Astrocyte (in vitro differentiated cells and primary cell): ENCODE results near the gene RPN2. TPM values are rescaled to one million over a fixed set of nuclear protein-coding genes. Genes with fewer than 3 reads are reported as not detected.

Experiments used
- DNase-seq: peaks from one replicate; pipeline ENCODE4 v3.0.0-alpha.2; 2010; ENCODE audit warnings: low read depth
- FAIRE-seq: peaks from 2 replicates; lab custom pipeline; 2011; peaks lifted over from hg19 to GRCh38; lab: Jason Lieb, UNC
- H2AFZ ChIP-seq: 2 replicates; pipeline ENCODE4 v1.6.0; 2012; ENCODE audit warnings: low read depth, low read length, inconsistent platforms
- H3K27ac ChIP-seq: 2 replicates; pipeline ENCODE4 v1.5.1; 2011; ENCODE audit warnings: low read depth, low read length, inconsistent platforms
- H3K27me3 ChIP-seq: 2 replicates; pipeline ENCODE4 v1.6.0; 2011; ENCODE audit warnings: low read length, inconsistent platforms; ENCODE audit not compliant: insufficient read depth
- H3K36me3 ChIP-seq: 2 replicates; pipeline ENCODE4 v1.5.1; 2011; ENCODE audit warnings: low read length, inconsistent platforms; ENCODE audit not compliant: insufficient read depth
- H3K4me1 ChIP-seq: 2 replicates; pipeline ENCODE4 v1.5.1; 2011; ENCODE audit warnings: low read length, inconsistent platforms; ENCODE audit not compliant: insufficient read depth
- H3K4me2 ChIP-seq: 2 replicates; pipeline ENCODE4 v1.6.0; 2012; ENCODE audit warnings: low read length, inconsistent platforms
- H3K4me3 ChIP-seq: 2 replicates; pipeline ENCODE4 v1.5.1; 2011; ENCODE audit warnings: low read depth, mild to moderate bottlenecking, low read length, inconsistent platforms; ENCODE audit not compliant: insufficient read depth
- H3K79me2 ChIP-seq: 2 replicates; pipeline ENCODE4 v1.6.0; 2012; ENCODE audit warnings: mild to moderate bottlenecking, low read length, inconsistent platforms; ENCODE audit not compliant: insufficient read depth
- H3K9ac ChIP-seq: 2 replicates; pipeline ENCODE4 v1.6.0; 2012; ENCODE audit warnings: mild to moderate bottlenecking, low read length, inconsistent platforms
- H3K9me3 ChIP-seq: 2 replicates; pipeline ENCODE4 v1.5.1; 2012; ENCODE audit warnings: low read depth, mild to moderate bottlenecking, low read length, inconsistent platforms; ENCODE audit not compliant: insufficient read depth
- H4K20me1 ChIP-seq: 2 replicates; pipeline ENCODE4 v1.6.0; 2012; ENCODE audit warnings: low read length, inconsistent platforms; ENCODE audit not compliant: insufficient read depth
- H3K27ac Mint-ChIP-seq: one replicate; pipeline ENCODE4 v1.8.0; 2021; ENCODE audit warnings: mild to moderate bottlenecking, mixed read lengths; ENCODE audit not compliant: unreplicated experiment
- H3K27me3 Mint-ChIP-seq: one replicate; pipeline ENCODE4 v1.8.0; 2021; ENCODE audit warnings: low read depth, mixed read lengths; ENCODE audit not compliant: unreplicated experiment
- H3K36me3 Mint-ChIP-seq: one replicate; pipeline ENCODE4 v1.8.0; 2021; ENCODE audit warnings: low read depth, mixed read lengths; ENCODE audit not compliant: unreplicated experiment
- H3K4me1 Mint-ChIP-seq: one replicate; pipeline ENCODE4 v1.8.0; 2021; ENCODE audit warnings: low read depth, mixed read lengths; ENCODE audit not compliant: unreplicated experiment
- H3K4me3 Mint-ChIP-seq: one replicate; pipeline ENCODE4 v1.8.0; 2021; ENCODE audit warnings: mild to moderate bottlenecking, moderate library complexity, mixed read lengths; ENCODE audit not compliant: unreplicated experiment
- H3K9me3 Mint-ChIP-seq: one replicate; pipeline ENCODE4 v1.8.0; 2021; ENCODE audit warnings: mild to moderate bottlenecking, mixed read lengths; ENCODE audit not compliant: unreplicated experiment
- EZH2 ChIP-seq: IDR thresholded peaks from 2 replicates; pipeline ENCODE4 v1.6.1; 2012; ENCODE audit warnings: mild to moderate bottlenecking, low read length, inconsistent platforms; ENCODE audit not compliant: insufficient read depth
- total RNA-seq: library from RNA; stranded (reverse); gene quantifications from 2 replicates; pipeline ENCODE4 v1.2.1, GENCODE V29; 2021
- TF ChIP-seq, protein P1 (sequence below): IDR thresholded peaks from 2 replicates; pipeline ENCODE4 v1.5.1; 2011; ENCODE audit warnings: low read depth, mild to moderate bottlenecking, inconsistent platforms, low read length, moderate library complexity; ENCODE audit not compliant: insufficient read depth

Gene RPN2
- total RNA-seq, 1 donor from 2014 or later: 259 TPM

DNA sequence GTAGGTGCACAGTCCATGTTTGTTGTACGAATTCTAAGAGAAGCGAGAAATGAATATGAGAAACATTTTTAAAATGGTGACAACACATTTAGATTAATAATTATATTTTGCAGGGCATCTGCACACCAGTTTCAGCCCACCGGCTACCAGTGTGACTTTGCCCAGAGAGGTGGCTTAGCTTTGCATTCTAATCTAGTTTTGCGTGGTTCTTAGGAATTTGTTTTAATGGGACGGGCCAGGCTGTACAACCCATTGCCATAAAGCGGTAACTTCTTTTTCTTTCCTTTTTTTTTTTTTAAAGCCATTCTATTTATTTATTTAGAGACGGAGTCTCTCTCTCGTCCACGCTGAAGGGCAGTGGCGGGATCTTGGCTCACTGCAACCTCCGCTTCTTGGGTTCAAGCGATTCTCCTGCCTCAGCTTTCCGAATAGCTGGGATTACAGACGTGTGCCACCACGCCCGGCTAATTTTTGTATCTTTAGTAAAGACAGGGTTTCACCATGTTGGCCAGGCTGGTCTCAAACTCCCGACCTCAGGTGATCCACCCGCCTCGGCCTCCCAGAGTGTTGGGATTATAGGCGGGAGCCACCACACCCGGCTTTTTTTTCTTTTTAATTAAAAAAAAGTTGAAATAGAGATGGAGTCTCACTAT, 111.2 kb downstream of the RPN2 start:
- Histone ChIP-seq H3K4me2 (peak overlapping the region; percentile 87), H3K4me3 (peak overlapping the region; percentile 94), H3K9me3 (no peaks in the 10 kb centered on the region), H3K27me3 (no peaks in the 10 kb centered on the region), H3K4me1 (peaks cover 25% of the 10 kb centered on the region), H4K20me1 (no peaks in the 10 kb centered on the region), H3K27ac (peak overlapping the region; percentile 95), H3K36me3 (peaks cover 7% of the 10 kb centered on the region), H2AFZ (peak overlapping the region; percentile 72), H3K9ac (peak overlapping the region; percentile 95), H3K79me2 (peaks cover 50% of the 10 kb centered on the region)
- peaks cover 13% of the 10 kb centered on the region for H3K36me3 Mint-ChIP-seq
- no peak for TF ChIP-seq EZH2
- TF ChIP-seq, protein P1, sequence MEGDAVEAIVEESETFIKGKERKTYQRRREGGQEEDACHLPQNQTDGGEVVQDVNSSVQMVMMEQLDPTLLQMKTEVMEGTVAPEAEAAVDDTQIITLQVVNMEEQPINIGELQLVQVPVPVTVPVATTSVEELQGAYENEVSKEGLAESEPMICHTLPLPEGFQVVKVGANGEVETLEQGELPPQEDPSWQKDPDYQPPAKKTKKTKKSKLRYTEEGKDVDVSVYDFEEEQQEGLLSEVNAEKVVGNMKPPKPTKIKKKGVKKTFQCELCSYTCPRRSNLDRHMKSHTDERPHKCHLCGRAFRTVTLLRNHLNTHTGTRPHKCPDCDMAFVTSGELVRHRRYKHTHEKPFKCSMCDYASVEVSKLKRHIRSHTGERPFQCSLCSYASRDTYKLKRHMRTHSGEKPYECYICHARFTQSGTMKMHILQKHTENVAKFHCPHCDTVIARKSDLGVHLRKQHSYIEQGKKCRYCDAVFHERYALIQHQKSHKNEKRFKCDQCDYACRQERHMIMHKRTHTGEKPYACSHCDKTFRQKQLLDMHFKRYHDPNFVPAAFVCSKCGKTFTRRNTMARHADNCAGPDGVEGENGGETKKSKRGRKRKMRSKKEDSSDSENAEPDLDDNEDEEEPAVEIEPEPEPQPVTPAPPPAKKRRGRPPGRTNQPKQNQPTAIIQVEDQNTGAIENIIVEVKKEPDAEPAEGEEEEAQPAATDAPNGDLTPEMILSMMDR: no peak
- peak overlapping the region; percentile 90 for H3K4me3 Mint-ChIP-seq
- peak overlapping the region; percentile 77 for H3K27ac Mint-ChIP-seq
- H3K4me1 Mint-ChIP-seq: peaks cover 14% of the 10 kb centered on the region
- H3K27me3 Mint-ChIP-seq: peaks cover 11% of the 10 kb centered on the region
- no peak for DNase-seq
- FAIRE-seq: no peak
- H3K9me3 Mint-ChIP-seq: peaks cover 3% of the 10 kb centered on the region

Other genes starting within 250 kb of the RPN2 start
- gene SAMHD1, start 227.6 kb upstream of the RPN2 start, total RNA-seq: 95.7 and 99.7 TPM in 2 replicates
- 2.4 and 3.4 TPM in 2 replicates for gene RBL1, start 83.3 kb upstream of the RPN2 start, total RNA-seq
- 1.2 and 1.3 TPM in 2 replicates for gene MROH8, start 218 bp downstream of the RPN2 start, total RNA-seq
- not detected in 2 replicates for gene GHRH, start 82.5 kb downstream of the RPN2 start, total RNA-seq
- 39.4 and 41.2 TPM in 2 replicates for gene MANBAL, start 110.3 kb downstream of the RPN2 start, total RNA-seq
- 33.4 and 33.7 TPM in 2 replicates for gene SRC, start 166.8 kb downstream of the RPN2 start, total RNA-seq